Measurements from ENCODE around the gene ARHGAP18.
A peak's percentile ranks its signal among the peaks of the same experiment; 100 is the strongest.

Gene ARHGAP18

DNA sequence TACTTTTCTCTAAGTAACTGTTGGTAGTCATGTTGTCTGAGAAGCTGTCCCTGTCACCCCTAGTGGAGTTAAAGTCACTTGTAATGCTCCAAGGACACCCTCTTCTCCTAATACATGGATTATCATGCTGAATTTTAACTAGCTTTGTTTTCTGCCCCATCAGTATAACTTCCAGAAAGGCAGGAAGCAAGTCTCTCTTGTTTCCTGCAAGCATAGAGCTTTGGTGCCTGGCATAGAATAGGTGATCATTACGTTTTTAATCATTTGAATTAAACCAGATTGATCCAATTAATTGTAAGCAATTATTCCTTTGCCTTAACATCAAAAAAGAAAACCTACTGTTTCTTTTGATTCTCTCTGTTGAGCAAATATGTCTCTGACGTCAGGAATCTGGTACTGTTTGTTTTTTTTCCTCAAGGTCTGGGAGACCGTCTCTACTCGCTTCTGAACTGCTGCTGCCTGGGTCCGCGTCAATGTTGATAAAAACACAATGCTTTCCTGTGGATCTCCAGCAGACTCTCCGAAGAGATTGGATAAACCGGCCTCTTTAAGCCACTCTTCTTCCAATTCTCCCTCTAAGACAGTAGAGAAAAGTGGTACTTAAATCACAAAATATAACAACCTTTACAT, 71.8 kb downstream of the ARHGAP18 start:
- DNase-seq = no peak

DNA sequence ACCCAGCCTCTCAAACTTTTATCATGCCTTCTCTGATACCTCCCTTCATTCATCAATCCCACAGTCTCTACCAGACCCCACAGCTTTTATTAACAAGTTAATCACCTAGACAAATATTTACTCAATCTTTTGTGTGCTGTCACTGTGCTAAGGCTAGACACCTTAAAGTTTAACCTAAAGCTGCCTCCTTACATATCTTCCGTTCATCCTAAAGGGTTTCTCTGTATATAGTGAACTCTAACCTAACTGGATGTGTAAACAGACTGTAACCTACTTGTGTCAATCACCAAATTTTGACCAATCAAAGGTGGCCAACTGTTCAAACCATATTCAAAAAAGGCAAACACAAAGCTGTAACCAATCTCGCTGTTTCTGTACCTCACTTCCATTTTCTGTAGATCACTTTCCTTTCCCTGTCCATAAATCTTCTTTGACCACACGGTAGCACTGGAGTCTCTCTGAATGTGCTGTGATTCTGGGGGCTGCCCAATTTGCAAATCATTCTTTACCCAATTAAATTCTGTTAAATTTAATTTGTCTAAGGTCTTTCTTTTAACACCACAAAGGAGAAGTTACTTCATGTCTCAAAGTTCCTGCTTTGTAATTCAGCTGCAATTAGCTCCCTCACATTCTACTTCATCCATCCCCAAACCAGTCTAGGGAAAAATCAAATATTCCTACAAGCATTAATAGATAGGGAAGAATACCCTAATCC, 72.5 kb downstream of the ARHGAP18 start:
- DNase-seq = no peak

DNA sequence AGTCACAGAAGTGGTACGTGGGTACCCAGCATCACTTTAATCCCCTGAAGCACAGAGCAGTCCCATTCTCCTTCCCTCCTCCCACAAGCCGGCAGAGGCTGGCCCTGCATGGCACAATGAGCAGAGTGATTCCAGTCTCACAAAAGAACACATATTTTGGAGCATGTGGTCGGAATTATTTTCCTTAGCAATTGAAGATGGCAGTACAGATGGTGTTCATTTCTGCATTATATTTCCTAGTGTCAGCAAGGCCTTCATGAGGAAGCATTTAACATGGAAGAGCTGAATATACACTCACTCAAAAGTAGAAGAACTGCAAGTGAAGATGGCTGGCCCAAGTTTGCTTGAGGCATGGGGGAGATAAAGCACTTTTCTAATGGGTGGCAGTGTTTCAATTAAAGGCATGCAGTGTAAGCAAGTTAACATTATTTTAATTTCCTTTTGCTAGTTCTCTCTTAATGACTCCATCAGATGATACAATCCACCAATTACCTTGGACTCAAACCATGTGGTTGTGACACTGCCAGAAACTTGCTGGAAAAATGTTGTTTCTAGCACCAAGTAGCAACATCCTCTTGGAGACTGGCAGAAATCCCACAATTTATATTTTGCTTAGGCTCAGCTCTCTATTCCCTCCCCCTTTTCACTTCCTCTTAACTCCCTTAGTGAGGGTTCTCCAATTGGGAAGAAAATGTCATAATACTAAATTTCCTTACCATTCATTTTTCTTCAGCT, 74.4 kb downstream of the ARHGAP18 start:
- no peak for DNase-seq

DNA sequence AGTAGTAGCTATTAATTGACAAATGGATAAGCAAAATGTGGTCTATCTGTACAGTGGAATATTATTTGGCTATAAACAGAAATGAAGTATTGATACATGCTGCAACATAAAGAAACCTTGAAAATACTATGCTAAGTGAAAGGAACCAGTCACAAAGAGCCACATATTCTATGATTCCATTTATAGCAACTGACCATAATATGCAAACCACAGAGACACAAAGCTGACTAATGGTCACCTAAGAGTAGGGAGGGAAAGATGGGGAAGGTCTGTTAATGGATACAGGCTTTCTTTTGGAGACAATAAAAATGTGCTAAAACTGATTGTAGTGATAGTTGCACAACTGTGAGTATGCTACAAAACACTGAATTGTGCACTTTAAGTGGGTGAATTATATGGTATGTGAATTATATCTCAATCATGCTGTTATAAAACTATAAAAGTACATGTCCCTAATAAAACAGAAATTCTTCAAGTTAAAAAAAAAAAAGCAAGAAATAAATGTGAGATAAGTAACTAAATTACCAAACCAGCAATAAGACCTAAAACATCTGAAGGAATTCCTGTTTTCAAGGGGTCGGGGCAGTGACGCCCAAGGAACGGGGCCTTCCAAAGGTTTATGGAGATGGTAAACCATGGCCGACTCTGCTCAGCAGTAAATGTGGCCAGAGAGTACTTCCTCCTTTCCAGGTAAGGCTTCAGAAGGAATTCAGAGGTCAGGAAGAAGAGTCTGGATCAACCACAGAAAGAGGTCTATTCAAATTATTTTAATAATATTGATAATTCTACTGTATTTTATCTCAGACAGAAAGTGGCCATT, 75.4 kb downstream of the ARHGAP18 start:
- no peak for DNase-seq

DNA sequence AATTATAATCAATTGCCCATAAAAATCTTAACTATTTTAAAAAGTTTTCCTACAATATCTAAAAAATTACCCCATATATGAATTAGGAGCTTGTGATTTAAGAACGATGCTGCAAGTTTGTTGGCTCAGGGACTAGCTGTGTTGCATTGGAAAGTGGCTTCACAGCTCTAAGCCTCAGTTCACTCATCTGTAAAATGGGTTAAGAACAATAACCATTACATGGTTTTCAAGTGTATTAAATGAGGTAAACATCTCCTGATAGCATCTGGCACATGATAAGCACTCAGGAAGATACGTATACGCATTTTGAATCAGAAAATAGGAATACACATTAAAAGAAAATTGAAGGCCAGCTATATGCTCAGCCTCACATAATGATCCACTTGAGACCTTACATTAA, 76.4 kb downstream of the ARHGAP18 start:
- DNase-seq = no peak

DNA sequence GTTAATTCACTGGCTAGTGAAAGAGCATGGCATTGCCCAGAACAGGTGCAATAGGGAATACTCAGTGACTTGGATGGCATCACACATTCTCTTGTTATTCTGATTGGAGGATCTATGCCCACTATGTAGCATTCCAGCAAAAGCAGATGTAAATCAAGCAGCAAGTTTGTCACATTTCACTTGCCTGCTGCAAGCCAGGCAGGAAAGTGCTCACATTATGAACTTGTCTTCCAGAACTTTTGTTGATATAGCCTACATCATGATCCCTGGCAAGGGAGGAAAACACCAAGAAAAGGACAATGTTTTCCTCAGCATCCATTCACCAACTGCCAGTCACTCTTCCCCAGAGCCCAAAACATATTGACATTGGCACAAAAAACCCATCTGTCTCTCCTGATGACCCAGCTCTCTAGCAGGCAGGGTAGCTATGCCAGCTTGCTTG, 77.8 kb downstream of the ARHGAP18 start:
- no peak for DNase-seq

DNA sequence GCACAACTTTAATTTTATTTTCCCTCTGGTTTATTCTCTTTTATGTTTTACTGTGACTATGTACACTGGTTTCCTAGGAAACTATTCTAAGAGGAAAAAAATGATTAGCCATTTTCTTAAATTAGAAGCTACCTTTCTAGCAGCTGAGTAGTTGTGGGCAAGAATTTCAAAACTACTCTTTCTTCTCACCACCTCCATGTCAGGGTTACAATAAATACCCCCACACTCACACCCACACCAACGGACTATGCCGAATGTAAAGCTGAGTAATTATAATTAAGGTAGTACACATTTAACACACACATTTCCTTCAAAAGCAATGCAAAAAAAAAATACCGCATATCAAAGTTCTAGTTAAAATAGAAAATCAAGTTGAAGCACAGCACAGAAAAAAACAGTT, 78.9 kb downstream of the ARHGAP18 start:
- DNase-seq = no peak

DNA sequence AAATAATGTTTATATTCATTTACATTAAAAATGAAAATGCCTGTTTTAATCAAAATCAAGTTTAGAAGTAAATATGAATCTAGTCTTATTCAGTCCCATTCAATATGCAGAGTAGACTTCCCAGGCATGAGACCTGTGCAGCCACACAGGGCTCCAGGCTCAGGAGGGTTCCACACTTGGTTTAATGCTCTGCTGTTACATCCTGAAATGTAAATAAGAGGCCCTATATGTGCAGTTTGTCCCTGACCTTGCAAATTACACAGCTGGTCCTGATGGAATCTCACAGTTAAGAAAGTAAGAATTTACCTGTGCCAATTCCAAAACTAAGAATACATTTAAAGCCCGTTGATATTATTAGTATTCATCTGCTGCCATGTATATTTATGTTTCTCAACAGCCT, 79.4 kb downstream of the ARHGAP18 start:
- no peak for DNase-seq

DNA sequence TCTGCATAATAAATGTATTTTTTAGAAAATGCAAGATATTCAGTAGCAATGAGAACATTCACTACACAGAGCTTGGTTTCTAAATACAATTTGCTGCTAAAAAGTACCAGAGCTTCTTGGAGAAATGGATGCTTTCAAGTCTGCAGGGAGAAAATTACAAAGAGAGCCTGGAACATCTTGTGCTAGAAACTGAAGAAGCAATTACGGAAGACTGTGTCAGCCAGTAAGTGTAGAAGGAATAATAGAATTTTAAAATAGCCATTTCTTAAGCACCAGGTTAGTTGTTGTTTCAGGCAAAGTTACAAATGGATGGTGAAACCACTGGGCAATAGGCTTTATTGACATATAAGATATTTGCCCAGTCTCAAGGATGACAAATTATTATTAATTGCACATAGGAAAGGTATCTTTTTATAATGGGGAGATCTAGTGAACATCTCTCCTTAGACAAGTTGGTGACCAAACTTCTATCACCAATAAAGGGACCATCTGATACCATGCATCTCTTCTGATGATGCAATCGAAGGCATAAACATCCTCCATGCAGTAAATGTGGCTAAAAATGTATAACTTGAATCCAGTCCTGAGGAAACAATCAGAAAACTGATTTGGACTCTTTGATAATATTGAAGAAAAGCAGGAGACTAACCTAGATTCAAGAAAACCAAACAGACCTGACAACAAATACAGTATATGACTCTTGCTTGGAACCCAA, 81.7 kb downstream of the ARHGAP18 start:
- no peak for DNase-seq

DNA sequence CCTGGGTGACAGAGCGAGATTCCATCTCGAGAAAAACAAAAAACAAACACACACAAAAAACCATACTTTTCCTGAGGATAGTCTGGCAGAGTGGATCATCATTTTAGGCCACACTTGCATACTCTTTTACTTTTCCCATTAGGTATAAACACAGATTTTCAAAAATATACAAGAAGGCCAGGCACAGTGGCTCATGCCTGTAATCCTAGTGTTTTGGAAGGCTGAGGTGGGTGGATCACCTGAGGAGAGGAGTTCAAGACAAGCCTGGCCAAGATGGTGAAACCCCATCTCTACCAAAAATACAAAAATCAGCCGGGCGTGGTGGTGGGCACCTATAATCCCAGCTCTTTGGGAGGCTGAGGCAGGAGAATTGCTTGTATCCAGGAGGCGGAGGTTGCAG, 85.5 kb downstream of the ARHGAP18 start:
- no peak for DNase-seq

DNA sequence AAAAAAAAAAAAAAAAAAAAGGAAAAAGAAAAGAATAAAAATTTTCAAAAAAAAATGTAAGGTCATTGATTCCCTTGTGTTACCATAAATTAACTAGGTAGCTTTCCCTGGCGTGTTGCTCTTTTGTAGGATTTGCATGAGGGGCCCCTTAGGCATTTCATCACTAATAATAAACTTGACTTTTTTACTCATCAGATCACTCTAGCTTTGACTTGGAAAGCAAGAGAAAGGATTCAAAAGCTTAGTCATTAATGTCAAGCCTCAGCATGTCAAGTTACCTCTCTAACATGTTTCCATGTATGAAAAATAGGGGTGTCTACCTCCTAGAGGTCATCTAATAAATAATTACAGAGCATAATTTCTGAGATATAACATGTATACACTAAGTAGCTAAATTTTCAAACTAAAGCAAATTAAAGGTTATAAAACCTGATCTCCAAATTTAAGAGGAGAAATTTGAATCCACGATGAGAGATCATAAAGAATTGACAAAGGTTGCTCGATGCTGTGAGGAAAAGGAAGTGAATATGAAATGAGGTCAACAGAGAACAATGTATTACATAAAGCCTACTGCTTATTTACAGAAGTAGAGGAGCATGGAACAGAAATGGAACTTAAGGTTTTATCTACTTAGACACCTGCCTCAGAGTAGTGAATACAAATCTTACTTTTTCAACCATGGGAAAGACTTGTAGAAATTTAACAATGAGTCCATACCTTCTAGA, 86.8 kb downstream of the ARHGAP18 start:
- no peak for DNase-seq

DNA sequence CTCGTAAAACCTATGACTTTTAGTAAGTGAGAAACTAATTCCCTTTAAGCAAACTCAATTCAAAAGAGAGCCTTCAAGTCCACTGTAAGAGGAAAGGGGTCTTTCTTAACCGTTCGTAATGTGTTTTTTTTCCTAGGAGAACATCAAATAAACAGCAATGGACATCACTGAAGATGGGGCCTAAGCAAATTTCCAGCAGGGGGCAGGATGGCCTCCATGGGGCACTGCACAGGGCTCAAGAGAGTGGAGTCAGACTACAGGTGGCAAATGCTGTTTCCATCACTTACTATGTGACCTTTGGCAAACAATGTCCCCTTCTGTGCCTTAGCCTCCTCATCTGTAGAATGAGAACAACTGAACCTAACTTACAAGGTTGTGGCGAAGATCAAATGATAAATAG, 88.7 kb downstream of the ARHGAP18 start:
- DNase-seq = peak; percentile 22 to 36

DNA sequence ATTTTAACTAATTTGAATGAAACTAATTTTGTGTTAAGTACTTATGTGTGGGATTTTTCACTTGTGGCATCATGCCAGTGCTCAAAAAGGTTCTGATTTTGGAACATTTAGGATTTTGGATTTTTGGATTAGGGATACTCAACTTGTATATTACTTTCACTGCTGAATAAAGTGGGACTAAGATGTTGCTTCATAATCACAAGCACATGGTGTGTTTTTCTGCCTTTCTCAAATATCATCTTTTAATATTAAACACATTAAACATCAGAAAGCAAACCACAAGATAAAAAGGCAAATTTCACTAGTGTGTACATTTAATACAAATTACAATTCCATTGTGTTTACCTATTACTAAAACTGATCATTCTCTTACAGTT, 89.8 kb downstream of the ARHGAP18 start:
- DNase-seq = no peak

DNA sequence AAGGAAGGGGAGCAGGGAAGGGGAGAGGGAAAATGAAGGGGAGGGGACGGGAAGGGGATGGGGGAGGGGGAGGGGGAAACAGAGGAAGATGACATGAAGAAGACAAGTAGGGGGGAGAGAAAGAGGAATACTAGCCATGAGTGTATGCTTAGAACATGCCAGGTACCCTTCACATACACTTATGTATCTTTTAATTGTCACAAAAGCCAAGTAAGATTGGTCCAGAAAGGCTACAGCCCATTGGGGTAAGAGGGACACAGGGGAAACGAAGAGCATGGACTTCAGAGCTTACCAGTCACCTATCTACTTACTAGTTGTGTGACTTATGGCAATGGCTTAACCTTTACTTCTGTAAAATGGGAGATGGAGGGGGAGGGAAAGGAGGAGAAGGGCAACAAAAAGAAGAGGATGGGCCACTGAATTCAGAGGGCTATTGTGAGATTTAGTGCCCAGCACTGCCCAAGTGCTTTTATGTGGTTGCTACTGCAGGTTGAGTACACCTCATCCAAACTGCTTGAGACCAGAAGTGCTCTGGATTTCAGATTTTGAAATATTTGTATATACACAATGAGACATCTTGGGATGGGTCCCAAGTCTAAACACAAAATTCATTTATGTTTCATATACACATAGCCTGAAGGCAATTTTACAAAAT, 90.3 kb downstream of the ARHGAP18 start:
- DNase-seq = no peak

DNA sequence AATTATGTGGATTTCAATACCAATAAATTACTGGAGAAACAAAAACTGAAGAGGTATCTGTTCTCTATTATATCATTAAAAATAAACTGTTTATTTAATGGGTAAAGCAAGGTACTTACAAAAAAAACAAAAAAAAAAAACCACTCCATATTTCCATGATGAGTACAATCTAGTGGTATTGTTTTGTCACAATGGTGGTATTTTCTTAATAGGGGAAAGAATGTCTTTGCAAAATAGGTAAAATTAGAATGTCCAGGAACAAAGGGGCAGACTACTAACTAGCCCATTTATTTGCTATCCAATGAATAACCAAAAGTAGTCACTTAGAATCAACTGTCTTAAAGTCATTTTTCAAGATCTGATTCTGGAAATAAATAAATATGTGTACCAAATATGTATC, 92.0 kb downstream of the ARHGAP18 start:
- no peak for DNase-seq

DNA sequence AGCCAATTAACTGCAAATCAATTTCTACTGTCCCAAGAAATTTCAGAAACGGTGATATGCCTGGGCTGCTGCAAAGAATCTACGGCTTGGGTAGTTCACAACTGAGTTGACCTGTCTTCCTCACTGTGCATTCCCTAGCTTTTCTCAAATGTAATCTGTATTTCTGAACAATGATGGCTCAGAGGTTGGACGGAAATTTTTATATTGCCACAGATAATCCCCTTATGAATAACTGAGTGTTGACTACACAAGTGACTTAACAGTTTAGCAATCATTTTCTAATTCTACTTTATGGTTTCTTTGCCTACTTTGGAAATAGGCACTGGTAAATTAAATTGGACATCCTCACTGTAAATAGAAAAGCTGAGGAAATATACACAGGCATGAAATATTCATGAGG, 94.5 kb downstream of the ARHGAP18 start:
- no peak for DNase-seq

DNA sequence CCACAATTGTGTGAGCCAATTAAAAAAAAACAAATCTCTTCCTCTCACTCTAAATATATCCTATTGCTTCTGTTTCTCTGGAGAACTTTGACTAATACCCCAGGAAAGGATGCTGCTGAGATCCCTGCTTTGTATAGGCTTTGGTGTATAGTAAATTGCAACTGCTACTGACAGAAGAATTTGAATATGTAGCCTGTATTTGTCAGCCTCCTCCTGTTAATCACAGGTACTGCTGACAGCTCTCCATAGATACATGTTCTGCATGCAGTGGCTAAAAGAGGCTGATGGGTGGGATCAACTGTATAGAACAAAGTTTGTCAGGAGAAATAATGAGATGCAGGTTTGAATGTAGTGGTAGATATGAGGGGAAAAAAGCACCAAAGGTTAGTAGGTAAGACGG, 95.0 kb downstream of the ARHGAP18 start:
- DNase-seq = no peak

DNA sequence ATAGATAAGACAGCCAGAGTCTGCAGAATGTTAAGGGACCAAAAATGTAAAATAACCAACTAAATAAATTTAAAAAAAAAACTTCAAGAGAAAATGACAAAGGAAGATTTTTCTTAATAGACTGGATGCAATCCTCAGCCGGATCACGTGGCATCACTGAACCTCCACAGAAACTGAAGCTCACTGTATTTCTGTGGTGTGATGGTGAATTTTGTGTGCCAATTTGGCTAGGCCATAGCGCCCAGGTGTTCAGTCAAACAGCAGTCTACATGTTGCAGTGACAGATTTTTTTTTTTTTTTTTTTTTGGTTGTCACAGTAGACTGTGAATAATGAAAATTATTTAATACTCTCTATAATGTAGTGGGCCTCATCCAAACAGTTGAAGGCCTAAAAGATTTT, 95.5 kb downstream of the ARHGAP18 start:
- no peak for DNase-seq

DNA sequence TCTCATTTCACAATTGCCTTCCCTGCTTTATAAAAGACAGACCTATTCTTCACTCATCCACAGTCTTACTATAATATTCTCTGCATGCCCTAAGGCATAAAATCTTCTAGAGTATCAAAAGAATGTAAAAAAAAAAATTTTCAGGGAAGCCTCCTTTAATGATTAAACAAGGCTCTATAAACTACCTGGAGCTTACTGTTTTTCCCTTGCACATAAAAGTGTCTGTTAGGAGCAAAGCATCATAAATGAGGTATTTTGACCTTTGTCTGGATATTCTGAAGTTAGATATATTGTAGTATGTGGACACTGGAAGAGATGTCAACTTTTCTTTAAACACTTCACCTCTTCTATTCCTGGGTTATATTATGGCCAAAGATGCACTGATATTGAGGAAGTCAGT, 97.5 kb downstream of the ARHGAP18 start:
- DNase-seq = no peak

DNA sequence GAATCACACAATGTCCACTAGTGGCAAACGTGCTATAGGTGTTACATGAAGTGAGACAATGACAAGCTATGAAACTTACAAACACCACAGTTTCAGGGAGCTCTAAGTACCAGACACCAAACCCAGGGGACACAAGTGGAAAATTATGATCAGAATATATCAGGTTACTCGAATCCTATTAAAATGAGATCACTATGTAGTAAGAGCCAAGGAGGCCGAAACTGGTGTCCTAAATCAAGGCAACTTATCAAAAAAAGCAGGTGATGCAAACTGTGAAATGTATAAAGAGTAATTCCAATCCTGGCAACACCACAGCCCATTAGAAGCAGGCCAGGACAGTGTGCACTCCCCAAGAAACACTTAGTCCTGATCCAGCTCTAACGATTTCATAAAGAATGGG, 100.3 kb downstream of the ARHGAP18 start:
- no peak for DNase-seq

DNA sequence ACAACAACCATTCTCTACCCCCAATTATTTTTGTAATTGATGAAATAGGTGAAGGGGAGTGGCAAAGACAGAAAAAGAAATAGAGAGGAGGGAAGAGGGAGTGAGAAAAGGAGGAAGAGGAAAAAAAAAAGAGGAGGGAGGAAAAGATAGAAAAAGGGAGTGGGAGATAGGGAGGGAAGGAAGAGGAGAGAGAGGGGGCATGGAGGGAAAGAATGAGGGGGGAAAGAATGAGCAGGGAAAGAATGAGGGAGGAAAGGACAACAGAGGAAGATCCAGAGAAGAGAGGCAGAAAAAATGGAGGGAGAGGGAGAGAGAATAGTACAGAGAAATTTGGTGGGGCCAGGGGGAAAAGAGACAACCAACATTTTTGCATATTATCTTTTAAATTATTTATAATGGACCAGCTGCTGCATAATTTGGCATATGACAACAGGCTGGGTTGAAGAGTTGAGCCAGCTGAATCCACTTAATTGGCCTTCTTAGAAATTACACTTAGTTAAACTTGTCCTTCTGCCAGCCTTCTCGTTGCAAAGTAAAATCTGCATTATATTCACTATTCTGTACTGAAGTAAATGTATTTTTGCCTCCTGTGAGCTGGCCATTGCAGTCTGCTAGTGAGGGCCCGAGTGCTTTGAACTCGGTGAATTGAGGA, 101.0 kb downstream of the ARHGAP18 start:
- DNase-seq = no peak

All from activated CD4-positive, alpha-beta T cell treated with anti-CD3 and anti-CD28 coated beads for 4 hours (primary cell).